GM21515 (cell line): Measurements from ENCODE around the gene CAPN10.

Experiments
- ATAC-seq: cut with Tn5 transposase; IDR thresholded peaks from one replicate; pipeline ENCODE4 v1.9.1; 2021; ENCODE audit not compliant: unreplicated experiment

Gene CAPN10

GRCh38 chr2:240574386-240575100, 12.0 kb upstream of the CAPN10 start:
- no peak for ATAC-seq

DNA sequence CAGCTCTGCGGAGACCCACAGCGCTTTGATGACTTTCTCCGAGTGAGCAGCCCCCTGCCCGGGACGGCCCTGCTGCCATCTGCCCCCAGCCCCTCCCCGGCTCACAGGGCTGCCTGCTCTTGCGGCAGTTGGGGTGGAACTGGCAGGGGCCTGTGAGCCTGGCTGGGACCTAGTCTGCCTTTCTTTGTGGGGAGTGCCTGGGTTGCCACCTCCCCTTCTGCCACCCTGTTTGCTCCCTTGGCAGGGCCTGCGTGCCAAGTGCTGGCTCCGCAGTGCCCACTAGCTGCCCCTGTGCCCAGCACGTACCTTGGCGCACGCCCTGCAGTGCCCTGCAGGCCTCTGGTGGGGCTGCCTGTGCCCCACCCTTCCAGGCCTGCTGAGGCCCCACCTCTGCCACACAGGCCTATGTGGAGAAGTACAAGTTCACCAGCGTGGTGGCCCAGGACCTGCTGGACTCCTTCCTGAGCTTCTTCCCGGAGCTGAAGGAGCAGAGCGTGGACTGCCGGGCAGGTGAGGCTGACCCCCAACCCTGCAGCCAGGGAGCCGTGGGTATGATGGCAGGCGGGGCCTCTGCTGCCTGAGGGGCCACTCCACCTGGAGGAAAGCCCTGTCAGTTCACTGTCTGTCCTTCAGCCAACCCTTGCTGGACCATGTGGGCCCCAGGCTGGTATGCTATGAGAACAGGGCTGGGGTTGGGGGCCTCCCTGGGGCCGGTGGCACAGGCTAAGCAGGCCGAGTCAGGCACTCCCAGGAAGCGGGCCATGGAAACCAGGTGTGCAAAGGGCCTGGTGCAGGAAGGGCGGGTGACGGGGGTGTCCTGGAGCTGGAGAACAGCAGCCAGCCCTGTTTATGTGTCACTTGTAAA, 11.2 kb upstream of the CAPN10 start:
- no peak for ATAC-seq

DNA sequence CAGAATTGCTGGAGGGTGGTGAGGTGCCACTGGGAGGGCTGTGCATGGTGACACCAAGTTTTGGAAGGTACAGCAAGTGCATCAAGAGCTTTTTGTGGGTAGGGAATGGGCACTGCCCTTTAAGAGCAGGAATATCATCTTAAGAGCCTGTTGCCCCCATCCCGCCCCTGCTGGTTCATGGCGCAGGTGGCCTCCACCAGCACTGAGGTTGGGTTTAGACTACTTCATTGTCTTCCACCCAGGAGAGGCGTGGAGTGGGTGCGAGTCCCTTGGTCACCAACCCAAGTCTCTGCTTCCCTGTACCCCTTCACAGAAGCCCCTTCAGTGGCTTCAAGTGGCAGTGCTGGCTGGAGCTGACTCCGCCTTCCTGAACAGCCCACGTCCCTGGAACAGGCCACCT, 10.5 kb upstream of the CAPN10 start:
- no peak for ATAC-seq

DNA sequence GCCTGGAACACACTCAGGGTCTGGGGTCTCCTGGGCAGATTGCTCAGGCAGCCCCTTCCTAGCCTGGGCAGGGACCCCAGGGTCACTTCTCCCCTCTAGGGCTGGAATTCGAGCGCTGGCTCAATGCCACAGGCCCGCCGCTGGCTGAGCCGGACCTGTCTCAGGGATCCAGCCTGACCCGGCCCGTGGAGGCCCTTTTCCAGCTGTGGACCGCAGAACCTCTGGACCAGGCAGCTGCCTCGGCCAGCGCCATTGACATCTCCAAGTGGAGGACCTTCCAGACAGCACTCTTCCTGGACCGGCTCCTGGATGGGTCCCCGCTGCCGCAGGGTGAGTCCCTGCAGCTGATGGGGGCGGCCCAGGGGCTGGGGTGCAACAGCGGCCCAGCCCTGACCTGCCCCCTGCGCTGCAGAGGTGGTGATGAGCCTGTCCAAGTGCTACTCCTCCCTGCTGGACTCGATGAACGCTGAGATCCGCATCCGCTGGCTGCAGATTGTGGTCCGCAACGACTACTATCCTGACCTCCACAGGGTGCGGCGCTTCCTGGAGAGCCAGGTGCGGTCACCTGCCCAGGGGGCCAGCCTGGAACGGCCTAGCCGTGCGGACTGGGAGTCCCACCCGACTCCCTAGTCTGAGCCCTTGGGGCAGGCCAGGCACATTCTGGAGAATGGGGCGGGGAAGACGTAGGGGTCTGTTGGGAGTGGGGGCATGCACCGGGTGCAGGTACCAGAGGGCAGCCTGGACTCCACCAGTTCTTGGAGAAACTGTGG, 9.9 kb upstream of the CAPN10 start:
- ATAC-seq = no peak

DNA sequence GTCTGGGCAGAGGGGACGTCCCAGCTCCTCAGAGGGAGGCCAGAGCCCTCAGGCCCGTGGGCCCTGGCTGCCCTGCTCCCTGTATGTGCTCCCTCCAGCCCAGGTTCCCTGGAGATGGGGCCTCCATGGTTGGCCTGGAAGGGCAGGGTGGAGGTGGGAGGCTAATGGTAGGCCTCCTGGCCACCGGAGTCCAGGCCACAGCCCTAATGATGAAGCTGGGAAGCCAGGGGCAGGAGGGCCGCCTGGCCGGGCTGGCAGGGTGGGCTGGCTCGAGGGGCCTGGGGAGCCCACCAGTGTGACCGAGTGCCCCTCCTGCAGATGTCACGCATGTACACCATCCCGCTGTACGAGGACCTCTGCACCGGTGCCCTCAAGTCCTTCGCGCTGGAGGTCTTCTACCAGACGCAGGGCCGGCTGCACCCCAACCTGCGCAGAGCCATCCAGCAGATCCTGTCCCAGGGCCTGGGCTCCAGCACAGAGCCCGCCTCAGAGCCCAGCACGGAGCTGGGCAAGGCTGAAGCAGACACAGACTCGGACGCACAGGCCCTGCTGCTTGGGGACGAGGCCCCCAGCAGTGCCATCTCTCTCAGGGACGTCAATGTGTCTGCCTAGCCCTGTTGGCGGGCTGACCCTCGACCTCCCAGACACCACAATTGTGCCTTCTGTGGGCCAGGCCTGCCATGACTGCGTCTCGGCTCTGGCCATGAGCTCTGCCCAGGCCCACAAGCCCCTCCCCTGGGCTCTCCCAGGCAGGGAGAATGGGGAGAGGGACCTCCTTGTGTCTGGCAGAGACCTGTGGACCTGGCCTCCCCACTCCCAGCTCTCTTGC, 9.0 kb upstream of the CAPN10 start:
- ATAC-seq = no peak

DNA sequence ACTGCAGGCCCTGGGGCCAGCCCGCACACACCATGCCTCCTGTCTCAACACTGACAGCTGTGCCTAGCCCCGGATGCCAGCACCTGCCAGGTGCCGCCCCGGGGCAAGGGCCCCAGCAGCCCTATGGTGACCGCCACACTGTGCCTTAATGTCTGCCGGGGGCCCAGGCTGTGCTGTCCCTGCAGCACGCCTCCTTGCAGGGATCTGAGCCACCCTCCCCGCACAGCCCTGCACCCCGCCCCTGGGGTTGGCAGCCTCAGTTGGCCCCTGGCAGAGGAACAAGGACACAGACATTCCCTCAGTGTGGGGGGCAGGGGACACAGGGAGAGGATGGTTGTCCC, 8.5 kb upstream of the CAPN10 start:
- no peak for ATAC-seq

GRCh38 chr2:240578488-240578887, 8.0 kb upstream of the CAPN10 start:
- ATAC-seq = no peak

GRCh38 chr2:240579071-240579762, 7.3 kb upstream of the CAPN10 start:
- ATAC-seq = no peak

GRCh38 chr2:240579771-240580614, 6.5 kb upstream of the CAPN10 start:
- no peak for ATAC-seq

DNA sequence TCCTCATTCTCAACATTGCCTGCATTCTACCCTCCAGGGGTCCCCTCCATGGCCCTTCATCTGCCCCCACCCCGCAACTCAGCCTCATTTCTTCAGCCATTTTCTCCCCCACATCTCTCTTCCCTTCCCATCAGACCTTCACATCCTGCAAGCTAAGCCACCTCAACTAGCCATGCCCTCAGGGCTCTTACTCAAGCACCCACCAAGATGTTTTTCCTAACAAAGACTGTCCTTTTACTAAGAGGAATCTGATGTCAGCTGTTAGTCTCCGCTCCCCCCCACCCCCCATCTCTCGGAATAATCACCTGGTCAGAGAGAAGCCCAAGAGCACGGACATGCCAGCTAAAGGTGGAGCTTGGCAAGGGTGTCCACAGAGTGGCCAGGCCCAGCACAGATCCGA, 4.7 kb upstream of the CAPN10 start:
- ATAC-seq = no peak

DNA sequence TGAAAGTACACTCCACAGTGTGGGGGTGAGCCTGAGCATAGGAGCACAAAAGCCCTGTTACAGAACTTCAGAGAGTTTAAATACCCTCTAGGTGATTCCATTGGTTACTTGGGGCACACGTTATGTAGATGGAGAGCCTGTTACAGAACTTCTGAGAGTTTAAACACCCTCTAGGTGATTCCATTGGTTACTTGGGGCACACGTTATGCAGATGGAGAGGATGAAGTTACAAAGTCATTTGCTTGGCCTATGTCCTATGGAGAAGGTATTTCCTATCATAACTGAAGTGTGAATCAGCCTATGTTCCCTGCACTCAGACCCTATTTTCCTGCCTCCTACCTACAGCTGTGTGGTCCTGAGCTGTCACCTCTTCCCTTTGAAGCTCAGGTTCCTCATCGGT, 3.8 kb upstream of the CAPN10 start:
- ATAC-seq = no peak

DNA sequence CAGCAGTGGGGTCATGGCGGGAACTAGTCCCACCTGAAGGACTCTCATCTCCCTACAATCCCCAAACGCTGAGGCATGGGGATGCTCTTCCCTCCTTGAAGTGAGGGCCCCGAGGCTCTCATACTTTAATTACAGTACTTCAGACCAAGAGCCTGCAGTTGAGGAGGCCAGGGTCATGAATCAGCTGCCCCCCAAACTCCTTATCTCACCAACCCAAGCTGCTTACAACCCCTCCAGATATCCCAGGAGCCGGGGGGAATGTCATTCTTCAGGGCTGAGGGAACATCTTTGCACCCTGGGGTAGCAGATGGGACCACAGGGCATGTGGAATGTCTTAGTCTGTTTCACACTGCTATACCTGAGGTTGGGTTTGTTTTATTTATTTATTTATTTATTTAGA, 2.8 kb upstream of the CAPN10 start:
- ATAC-seq = no peak

- ATAC-seq = peak; percentile 56
Measured at GRCh38 chr2:240584486-240585031, 2.0 kb upstream of the CAPN10 start.

- ATAC-seq = peak; percentile 17
Measured at GRCh38 chr2:240585101-240585500, 1.4 kb upstream of the CAPN10 start.

DNA sequence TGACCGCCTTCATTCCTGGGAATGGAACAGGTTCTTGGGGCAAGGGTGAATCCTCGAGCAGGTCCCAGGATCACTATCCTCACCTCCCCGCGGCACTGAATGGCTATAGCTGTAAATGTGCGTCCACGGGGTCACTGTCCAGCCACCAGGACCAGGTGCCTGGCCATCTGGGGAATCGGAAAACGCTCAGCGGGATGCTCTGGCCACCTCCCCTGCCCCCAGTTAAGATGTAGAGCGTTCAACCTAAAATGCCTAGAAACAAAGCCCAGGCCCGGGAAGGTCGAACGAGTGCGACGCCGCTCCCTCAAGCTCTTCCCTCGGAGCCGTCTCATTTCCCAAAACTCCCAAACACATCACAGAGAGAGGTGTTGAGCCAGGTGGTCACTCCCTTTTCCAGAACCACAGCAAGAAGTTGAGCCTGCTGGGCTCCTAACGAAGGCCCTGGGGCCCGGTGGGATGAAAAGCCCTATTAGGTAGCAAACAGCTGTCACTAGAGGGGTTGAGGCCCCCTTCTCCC, 795 bp upstream of the CAPN10 start:
- ATAC-seq = no peak

- ATAC-seq = peak; percentile 1
Measured at GRCh38 chr2:240586919-240587800, 626 bp downstream of the CAPN10 start.

GRCh38 chr2:240588006-240588655, 1.6 kb downstream of the CAPN10 start:
- ATAC-seq = no peak
